Natural killer cell treated with Interleukin-12 subunit alpha and Interleukin-12 subunit beta and Interleukin-15 and Interleukin-18, amount 100 ng/mL, for 72 hours (primary cell): ENCODE results near the gene ERICH4. TPM values are rescaled to one million over a fixed set of nuclear protein-coding genes. Genes with fewer than 3 reads are reported as not detected.
A peak's percentile ranks its signal among the peaks of the same experiment; 100 is the strongest.
"Not testable (repeated sequence)": the region's sequence is repeated elsewhere in the genome, so short reads cannot be mapped to it uniquely, and the experiment has no call there.

Experiments used
- ATAC-seq, 2 donors: fragments of 150-1000 bp; cut with Tn5 transposase in 1 of 2; sonication (Bioruptor Pico), chemical (Tn5 transposase) in 1 of 2; 2 replicates each; pipeline ENCODE4 v1.10.0; 2021
- DNase-seq: peaks from one replicate; pipeline ENCODE4 v3.0.0; 2022; ENCODE audit warnings: low spot score
- H3K27ac Mint-ChIP-seq, 2 donors: 1 replicate in 1 of 2; 2 replicates in 1 of 2; pipeline ENCODE4 v1.8.0; 2022; ENCODE audit warnings: mixed read lengths in 2 of 2, mild to moderate bottlenecking in 1 of 2, moderate library complexity in 1 of 2
- H3K27me3 Mint-ChIP-seq, 2 donors: 1 replicate in 1 of 2; 2 replicates in 1 of 2; pipeline ENCODE4 v1.8.0; 2022; ENCODE audit warnings: mixed read lengths in 2 of 2
- H3K36me3 Mint-ChIP-seq: one replicate; pipeline ENCODE4 v1.8.0; 2022; ENCODE audit warnings: mixed read lengths
- H3K4me1 Mint-ChIP-seq, 2 donors: 1 replicate in 1 of 2; 2 replicates in 1 of 2; pipeline ENCODE4 v1.8.0; 2022; ENCODE audit warnings: low read depth in 2 of 2, mixed read lengths in 2 of 2, mild to moderate bottlenecking in 1 of 2
- H3K4me3 Mint-ChIP-seq: one replicate; pipeline ENCODE4 v1.8.0; 2022; ENCODE audit warnings: mixed read lengths
- H3K9me3 Mint-ChIP-seq: 2 replicates; pipeline ENCODE4 v1.8.0; 2022; ENCODE audit warnings: mixed read lengths
- total RNA-seq, 2 donors: library from RNA; stranded (reverse); gene quantifications; one replicate each; pipeline ENCODE4 v1.2.3, GENCODE V29; 2022

The ERICH4 gene
- total RNA-seq, 2 donors from 2014 or later = not detected

DNA sequence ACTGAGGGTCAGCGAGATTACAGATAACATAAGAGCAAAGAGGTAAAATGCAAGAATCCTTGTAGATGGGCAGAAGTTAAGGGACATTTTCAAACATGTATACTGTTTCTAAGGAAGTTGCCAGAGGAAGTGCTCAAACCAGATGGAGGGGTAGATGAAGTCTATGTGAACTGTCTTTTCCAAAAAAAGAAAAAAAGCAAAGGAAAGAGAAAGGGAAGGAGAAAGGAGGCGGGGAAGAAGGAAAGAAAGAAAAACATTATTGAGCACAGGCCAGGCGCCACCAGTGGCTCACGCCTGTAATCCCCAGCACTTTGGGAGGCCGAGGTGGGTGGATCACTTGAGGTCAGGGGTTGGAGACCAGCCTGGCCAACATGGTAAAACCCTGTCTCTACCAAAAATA, 8.5 kb upstream of the ERICH4 start:
- H3K4me1 Mint-ChIP-seq = peaks cover 10 to 21% of the 10 kb centered on the region in 2 donors
- no peaks in the 10 kb centered on the region for H3K27me3 Mint-ChIP-seq
- H3K27ac Mint-ChIP-seq = no peak overlapping the region
- H3K9me3 Mint-ChIP-seq = no peaks in the 10 kb centered on the region
- no peak overlapping the region for H3K4me3 Mint-ChIP-seq
- DNase-seq (no peak), ATAC-seq (no peak)
- peaks cover 6% of the 10 kb centered on the region for H3K36me3 Mint-ChIP-seq

DNA sequence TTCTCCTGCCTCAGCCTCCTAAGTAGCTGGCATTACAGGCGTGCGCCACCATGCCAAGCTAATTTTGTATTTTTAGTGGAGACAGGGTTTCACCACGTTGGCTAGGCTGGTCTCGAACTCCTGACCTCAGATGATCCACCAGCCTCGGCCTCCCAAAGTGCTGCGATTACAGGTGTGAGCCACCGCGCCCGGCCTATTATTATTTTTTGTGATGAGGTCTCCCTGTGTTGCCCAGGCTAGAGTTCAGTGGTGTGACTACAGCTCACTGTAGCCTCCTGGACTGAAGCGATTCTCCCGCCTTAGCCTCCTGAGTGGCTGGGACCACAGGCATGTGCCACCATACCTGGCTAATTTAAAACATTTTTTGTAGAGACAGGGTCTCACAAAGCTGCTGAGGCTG, 7.6 kb upstream of the ERICH4 start:
- H3K36me3 Mint-ChIP-seq, ATAC-seq, H3K27me3 Mint-ChIP-seq, H3K4me3 Mint-ChIP-seq, H3K9me3 Mint-ChIP-seq, DNase-seq, H3K27ac Mint-ChIP-seq: not testable (repeated sequence)
- H3K4me1 Mint-ChIP-seq = peaks cover 10 to 21% of the 10 kb centered on the region in 2 donors

DNA sequence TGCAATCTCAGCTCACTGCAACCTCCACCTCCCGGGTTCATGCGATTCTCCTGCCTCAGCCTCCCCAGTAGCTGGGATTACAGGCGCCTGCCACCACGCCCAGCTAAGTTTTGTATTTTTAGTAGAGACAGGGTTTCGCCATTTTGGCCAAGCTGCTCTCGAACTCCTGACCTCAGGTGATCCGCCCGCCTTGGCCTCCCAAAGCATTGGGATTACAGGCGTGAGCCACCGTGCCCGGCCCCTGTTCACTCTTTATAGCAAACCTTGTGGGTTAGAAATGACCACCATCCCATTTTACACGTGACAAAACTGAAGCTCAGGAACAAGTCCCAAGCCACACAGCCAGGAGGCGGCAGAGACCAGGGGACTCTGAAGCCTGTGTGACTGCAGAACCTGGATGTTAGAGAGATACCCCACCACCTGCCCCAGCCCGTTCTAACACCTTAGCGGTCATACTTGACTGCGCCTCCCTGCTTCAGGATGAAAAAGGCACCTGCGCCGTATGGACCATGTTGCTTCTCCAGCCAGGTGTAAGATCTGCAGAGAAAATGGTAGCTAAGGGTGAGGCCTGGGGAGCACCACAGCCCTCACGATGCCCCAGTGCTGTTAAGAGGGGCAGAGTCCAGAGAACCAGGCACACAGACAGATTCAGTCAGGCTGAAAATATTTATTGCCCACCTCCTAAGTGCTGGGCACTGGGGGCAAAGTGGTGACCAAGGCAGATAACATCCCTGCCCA, 6.9 kb upstream of the ERICH4 start:
- peaks cover 10 to 19% of the 10 kb centered on the region in 2 donors for H3K4me1 Mint-ChIP-seq
- no peak for DNase-seq
- H3K4me3 Mint-ChIP-seq = no peak overlapping the region
- peaks cover 6% of the 10 kb centered on the region for H3K36me3 Mint-ChIP-seq
- H3K27me3 Mint-ChIP-seq = no peaks in the 10 kb centered on the region
- no peak for ATAC-seq
- H3K27ac Mint-ChIP-seq = peak overlapping the region in 1 of 2 donors; percentile 8
- no peaks in the 10 kb centered on the region for H3K9me3 Mint-ChIP-seq

DNA sequence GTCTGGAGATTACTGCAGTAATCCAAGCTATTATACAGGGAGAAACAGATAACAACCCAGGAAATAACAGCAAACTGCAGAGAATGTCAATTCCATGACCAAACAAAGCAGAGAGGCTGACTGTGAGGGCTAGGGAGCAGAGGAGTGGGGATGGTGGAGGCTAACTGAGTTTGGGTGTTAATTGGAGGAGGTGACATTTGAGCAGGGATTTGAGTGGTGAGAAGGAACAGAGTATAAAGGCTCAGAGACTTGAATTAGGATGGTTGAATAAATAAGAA, 6.3 kb upstream of the ERICH4 start:
- no peak for ATAC-seq
- Mint-ChIP-seq H3K27ac (peak overlapping the region in 1 of 2 donors; percentile 8), H3K36me3 (peaks cover 6% of the 10 kb centered on the region), H3K4me1 (peaks cover 10 to 16% of the 10 kb centered on the region in 2 donors), H3K27me3 (no peaks in the 10 kb centered on the region), H3K9me3 (no peaks in the 10 kb centered on the region), H3K4me3 (no peak overlapping the region)
- DNase-seq = no peak

DNA sequence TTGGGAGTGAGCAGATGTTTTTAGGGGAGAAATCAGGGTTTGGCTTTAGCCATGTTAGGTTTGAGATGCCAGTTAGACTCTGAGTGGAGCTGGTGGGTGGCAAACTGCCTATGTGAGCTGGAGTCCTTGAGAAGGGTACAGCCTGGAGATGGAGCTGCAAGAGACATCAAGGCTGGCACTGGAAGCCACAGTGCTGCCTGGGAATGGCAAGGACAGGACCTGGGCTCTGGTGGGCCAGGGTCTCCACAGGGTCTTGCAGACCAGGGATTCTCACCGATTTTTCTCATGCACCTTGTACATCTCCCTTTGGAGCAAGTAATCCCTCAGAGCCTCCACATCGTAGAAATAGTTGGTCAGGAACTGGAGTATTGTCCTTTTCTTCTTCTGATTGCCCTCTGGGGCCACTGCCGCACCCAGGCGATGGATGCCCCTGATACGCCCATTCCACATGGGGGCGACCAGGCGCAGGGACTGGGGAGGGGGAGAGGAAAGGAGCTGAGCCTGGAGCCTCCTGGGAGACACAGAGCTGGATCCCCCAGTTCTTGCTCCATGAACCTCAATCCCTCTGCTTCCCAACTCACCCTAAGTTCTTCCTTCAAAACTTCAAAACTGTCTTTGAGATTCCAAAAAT, 4.9 kb upstream of the ERICH4 start:
- DNase-seq = no peak
- ATAC-seq = no peak
- Mint-ChIP-seq H3K4me3 (no peak overlapping the region), H3K4me1 (peaks cover 10 to 16% of the 10 kb centered on the region in 2 donors), H3K27ac (peak overlapping the region in 1 of 2 donors; percentile 36), H3K27me3 (no peaks in the 10 kb centered on the region), H3K9me3 (no peaks in the 10 kb centered on the region), H3K36me3 (no peaks in the 10 kb centered on the region)

DNA sequence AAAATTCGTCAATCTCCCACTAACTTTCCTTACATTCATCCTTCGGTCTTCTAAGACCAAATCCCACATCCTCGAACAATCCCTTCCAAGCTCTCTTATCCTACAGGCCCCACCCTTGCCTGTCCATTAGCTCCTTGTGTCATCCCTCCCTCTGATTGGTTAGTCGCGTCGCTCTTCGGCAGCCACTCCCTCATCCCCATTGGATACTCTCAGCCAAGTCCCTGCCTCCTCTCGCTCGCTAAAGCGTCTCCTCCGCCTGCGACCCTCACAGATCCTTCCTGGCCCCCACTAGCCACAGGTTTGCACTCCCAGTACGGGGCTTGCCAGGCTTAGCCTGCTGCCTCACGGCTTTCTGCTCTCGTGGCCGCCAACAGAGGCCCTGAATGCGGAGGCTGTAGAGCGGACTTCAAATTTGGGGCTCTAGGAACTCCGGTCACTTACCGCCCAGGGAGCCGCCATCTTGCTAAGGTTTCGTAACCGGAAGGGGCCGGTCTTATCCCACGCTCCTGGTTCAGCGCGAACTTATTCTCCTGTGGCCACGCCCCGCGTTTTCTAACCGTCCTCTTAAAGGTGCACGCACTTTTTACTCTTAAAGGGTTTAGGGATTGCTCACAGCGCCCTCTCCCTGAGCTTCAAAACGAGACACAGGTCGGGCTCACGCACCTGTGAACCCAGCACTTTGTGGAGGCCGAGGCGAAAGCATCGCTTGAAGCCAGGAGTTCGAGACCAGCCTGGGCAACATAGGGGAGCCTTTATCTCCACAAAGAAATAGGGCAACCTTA, 3.3 kb upstream of the ERICH4 start, which contains the start of gene DMAC2:
Gene DMAC2 (minus strand): TSS at position 472 of the 782 bp plus-strand sequence. CDS start 13 bp downstream, at position 459.
- H3K27ac Mint-ChIP-seq = no peak within 1 kb of the TSS
- H3K27me3 Mint-ChIP-seq = peaks cover 6% of the 10 kb centered on the region in 2 donors
- peaks cover 5 to 13% of the 10 kb centered on the region in 2 donors for H3K4me1 Mint-ChIP-seq
- DNase-seq = peak; percentile 94
- ATAC-seq = peak; percentile 97
- no peak within 1 kb of the TSS for H3K4me3 Mint-ChIP-seq
- H3K36me3 Mint-ChIP-seq = no peaks in the 10 kb centered on the region
- H3K9me3 Mint-ChIP-seq = no peaks in the 10 kb centered on the region

DNA sequence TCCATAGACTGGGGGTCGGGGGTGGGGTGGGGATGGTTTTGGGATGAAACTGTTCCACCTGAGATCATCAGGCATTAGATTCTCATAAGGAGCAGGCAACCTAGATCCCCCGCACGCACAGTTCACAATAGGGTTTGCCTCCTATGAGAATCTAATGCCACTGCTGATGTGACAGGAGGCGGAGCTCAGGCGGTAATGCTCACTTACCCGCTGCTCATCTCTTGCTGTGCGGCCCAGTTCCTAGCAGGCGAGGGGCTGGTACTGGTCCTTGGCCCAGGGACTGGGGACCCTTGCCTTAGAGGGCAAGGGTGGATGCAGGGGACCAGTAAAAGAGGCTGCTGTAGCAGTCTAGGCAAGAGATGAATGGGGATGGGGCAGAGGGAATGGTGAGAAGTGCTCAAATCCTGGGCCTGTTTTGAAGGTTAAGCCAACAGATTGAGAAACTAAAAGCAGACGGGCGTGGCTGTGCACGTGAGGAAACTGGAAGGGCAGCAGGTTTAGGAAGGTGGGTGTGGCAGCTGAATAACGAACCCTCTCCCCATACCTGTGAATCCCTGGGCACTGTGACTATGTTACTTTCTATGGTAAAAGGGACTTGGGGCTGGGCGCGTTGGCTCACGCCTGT, 1.5 kb upstream of the ERICH4 start:
- DNase-seq (no peak), ATAC-seq (no peak)
- no peaks in the 10 kb centered on the region for H3K36me3 Mint-ChIP-seq
- H3K4me1 Mint-ChIP-seq = peaks cover 5 to 12% of the 10 kb centered on the region in 2 donors
- no peak overlapping the region for H3K4me3 Mint-ChIP-seq
- H3K27me3 Mint-ChIP-seq = peaks cover 6 to 8% of the 10 kb centered on the region in 2 donors
- H3K9me3 Mint-ChIP-seq = no peaks in the 10 kb centered on the region
- no peak overlapping the region for H3K27ac Mint-ChIP-seq

DNA sequence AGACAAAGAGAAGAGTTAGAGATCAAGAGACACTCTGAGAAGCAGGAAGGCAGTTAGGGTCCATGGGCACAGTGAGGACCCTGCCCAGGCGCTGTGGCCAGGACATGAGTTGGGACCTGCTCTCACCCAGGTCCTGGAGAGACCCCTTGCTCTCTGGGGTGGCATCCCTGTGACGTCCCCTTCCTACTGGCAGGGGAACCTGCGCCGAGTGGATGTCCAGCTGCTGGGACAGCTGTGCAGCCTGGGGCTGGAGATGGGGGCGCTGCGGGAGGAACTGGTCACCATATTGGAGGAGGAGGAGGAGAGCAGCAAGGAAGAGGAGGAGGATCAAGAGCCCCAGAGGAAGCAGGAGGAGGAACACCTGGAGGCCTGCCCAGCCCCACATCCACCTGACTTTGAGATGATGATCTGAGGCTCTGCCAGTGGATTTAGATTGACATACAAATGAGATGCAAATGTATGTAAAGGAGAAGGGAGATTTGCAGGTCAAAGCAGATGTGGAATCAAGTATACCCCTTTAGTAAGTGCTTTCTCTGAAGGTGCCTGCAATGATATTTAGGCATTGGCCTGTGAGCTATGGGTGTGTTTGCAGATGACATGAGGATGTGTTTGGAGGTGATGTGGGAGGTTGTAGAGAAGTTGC, 978 bp downstream of the ERICH4 start:
- H3K27ac Mint-ChIP-seq = no peak overlapping the region
- no peak overlapping the region for H3K4me3 Mint-ChIP-seq
- peaks cover 6 to 13% of the 10 kb centered on the region in 2 donors for H3K27me3 Mint-ChIP-seq
- H3K9me3 Mint-ChIP-seq = no peaks in the 10 kb centered on the region
- DNase-seq (no peak), ATAC-seq (no peak)
- no peaks in the 10 kb centered on the region for H3K4me1 Mint-ChIP-seq
- H3K36me3 Mint-ChIP-seq = no peaks in the 10 kb centered on the region

DNA sequence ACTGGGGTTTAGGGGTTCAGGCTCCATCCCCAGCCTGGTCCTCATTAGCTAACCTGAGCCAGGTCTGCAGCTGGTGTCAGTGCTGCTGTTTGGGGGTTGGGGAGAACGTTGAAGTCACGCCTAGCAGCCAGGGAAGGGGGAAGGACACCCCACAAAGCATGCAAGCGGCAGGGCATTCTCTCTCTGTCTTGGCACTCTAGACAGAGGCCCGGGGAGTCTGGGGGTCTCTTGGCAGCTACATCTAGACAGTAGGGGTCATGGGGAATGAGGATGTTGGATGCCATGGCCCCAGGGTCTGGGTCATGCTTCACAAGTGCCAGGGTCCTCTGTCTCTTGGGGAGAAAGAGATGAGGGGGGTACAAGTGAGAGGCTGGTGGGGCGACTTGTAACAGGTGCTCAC, 2.6 kb downstream of the ERICH4 start:
- DNase-seq = no peak
- Mint-ChIP-seq H3K27ac (no peak overlapping the region), H3K4me1 (peaks cover 9 to 10% of the 10 kb centered on the region in 2 donors), H3K9me3 (no peaks in the 10 kb centered on the region), H3K36me3 (no peaks in the 10 kb centered on the region), H3K27me3 (peaks cover 13 to 24% of the 10 kb centered on the region in 2 donors), H3K4me3 (no peak overlapping the region)
- no peak for ATAC-seq

DNA sequence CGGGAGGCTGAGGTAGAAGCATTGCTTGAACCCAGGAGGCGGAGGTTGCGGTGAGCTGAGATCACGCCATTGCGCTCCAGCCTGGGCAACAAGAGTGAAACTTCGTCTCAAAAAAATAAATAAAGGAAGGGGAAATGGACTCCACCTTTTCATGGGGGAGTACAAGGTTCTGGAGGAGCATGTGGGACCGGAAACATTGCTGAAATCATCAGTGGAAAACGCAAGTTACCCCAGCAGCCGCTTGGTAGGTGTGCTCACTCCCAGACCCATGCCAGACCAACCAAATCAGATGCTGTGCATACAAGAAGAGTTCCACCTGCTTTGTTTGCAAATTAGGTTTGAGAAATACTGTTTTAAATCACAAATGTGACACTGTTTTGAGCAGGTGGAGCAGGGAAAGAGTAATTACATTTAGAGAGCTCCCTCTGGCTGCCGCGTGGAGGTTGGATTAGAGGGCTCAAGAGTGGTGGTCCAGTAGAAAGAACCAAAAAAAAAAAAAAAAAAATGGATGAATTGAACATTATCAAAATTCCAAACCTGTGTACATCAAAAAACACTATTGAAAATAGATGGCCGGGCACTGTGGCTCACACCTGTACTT, 4.9 kb downstream of the ERICH4 start:
- Mint-ChIP-seq H3K4me3 (no peak overlapping the region), H3K4me1 (peaks cover 9 to 10% of the 10 kb centered on the region in 2 donors), H3K9me3 (no peaks in the 10 kb centered on the region), H3K27me3 (peaks cover 13 to 24% of the 10 kb centered on the region in 2 donors), H3K36me3 (no peaks in the 10 kb centered on the region), H3K27ac (no peak overlapping the region)
- no peak for DNase-seq
- ATAC-seq = no peak

DNA sequence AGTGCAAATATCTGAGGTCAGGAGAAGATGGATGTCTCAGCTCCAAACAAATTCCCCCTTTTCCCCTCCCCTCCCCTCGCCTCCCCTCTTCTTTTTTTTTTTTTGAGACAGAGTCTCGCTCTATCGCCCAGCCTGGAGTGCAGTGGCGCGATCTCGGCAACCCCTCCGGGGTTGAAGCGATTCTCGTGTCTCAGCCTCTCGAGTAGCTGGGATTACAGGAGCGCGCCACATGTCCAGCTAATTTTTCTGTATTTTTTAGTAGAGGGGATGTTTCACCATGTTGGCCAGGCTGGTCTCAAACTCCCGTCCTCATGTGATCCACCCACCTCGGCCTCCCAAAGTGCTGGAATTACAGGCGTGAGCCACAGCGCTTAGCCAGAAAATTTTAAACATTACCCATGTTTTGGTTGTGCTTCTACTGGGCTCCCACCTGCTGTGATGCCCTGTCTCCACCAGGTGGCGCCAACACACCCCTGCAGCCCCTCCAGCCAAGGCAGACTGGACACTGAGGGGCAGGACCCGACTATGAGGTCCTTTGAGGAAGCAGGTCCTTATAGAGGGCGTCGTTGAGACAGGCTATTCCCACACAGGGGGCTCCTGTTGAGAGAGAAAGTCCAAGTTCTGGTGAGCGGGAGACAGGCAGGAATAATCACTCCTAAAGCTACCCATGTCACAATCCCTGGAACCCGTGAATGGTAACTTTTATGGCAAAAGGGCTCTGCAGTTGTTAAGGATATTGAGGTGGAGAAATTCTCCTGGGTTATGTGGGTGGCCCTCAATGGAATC, 6.3 kb downstream of the ERICH4 start:
- Mint-ChIP-seq H3K36me3 (no peaks in the 10 kb centered on the region), H3K27ac (peak overlapping the region in 1 of 2 donors; percentile 57), H3K4me1 (peaks cover 9 to 10% of the 10 kb centered on the region in 2 donors), H3K4me3 (peak overlapping the region; percentile 72), H3K9me3 (no peaks in the 10 kb centered on the region), H3K27me3 (peaks cover 7 to 18% of the 10 kb centered on the region in 2 donors)
- ATAC-seq (peak; percentile 85 to 88), DNase-seq (peak; percentile 82)

DNA sequence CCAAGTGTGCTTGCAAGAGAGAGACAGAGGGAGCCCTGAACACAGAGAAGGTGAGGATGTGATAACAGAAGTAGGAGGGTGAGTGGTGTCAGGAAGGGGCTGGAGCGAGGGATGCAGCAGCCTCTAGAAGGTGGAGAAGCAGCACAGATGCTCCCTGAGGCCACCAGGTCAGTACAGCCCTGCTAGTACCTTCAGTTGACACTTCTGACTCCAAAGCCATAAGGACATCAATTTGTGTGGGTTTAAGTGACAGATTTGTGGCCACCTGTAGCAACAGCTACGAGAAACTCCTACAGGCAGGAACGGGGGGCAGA, 6.9 kb downstream of the ERICH4 start:
- DNase-seq (no peak), ATAC-seq (no peak)
- Mint-ChIP-seq H3K4me3 (no peak overlapping the region), H3K27ac (peak overlapping the region in 1 of 2 donors; percentile 57), H3K9me3 (no peaks in the 10 kb centered on the region), H3K4me1 (peaks cover 9 to 10% of the 10 kb centered on the region in 2 donors), H3K27me3 (peaks cover 7 to 18% of the 10 kb centered on the region in 2 donors), H3K36me3 (no peaks in the 10 kb centered on the region)
